ENCODE results near the gene ATP8A2. TPM values are rescaled to one million over a fixed set of nuclear protein-coding genes. Genes with fewer than 3 reads are reported as not detected.

ATP8A2 gene
- total RNA-seq, 2 donors from 2014 or later, result 0.25 to 0.33 TPM

- peaks cover 0 to 3% of the 10 kb centered on the region in 2 donors for H3K36me3 Mint-ChIP-seq
- peak overlapping the region in 1 of 2 donors; percentile 18 for H3K27ac Mint-ChIP-seq
- no peaks in the 10 kb centered on the region for H3K9me3 Mint-ChIP-seq
- DNase-seq (ENCODE audit: low spot score in 2 of 2), result no peak
- ATAC-seq, result no peak
These were observed 465.0 kb downstream of the ATP8A2 start for GRCh38 chr13:25836574-25837336.

- no peak for ATAC-seq
- no peak overlapping the region for H3K27ac Mint-ChIP-seq
- H3K36me3 Mint-ChIP-seq, result peaks cover 0 to 9% of the 10 kb centered on the region in 2 donors
- peaks cover 0 to 3% of the 10 kb centered on the region in 2 donors for H3K9me3 Mint-ChIP-seq
- no peak for DNase-seq (ENCODE audit: low spot score in 2 of 2)
These were observed 467.6 kb downstream of the ATP8A2 start for GRCh38 chr13:25839371-25839770.

- peaks cover 0 to 9% of the 10 kb centered on the region in 2 donors for H3K36me3 Mint-ChIP-seq
These were observed 468.5 kb downstream of the ATP8A2 start for GRCh38 chr13:25840261-25840660.

GRCh38 chr13:25840931-25841330, 469.2 kb downstream of the ATP8A2 start:
- no peak for ATAC-seq
- Mint-ChIP-seq H3K9me3 (peaks cover 0 to 3% of the 10 kb centered on the region in 2 donors), H3K27ac (no peak overlapping the region), H3K36me3 (peaks cover 0 to 9% of the 10 kb centered on the region in 2 donors)
- DNase-seq (ENCODE audit: low spot score in 2 of 2), result no peak

More at GRCh38 chr13:25840261-25840660, 468.5 kb downstream of the ATP8A2 start:
- DNase-seq (ENCODE audit: low spot score in 2 of 2), result no peak
- Mint-ChIP-seq H3K9me3 (peaks cover 0 to 3% of the 10 kb centered on the region in 2 donors), H3K27ac (no peak overlapping the region)
- ATAC-seq, result no peak

GRCh38 chr13:25843692-25844091, 471.9 kb downstream of the ATP8A2 start:
- no peak for ATAC-seq

GRCh38 chr13:25844559-25845434, 473.0 kb downstream of the ATP8A2 start:
- Mint-ChIP-seq H3K9me3 (peaks cover 0 to 3% of the 10 kb centered on the region in 2 donors), H3K27ac (no peak overlapping the region), H3K36me3 (peaks cover 0 to 9% of the 10 kb centered on the region in 2 donors)
- ATAC-seq (no peak), DNase-seq (ENCODE audit: low spot score in 2 of 2) (no peak)

More at GRCh38 chr13:25843692-25844091, 471.9 kb downstream of the ATP8A2 start:
- H3K36me3 Mint-ChIP-seq, result peaks cover 0 to 9% of the 10 kb centered on the region in 2 donors
- peaks cover 0 to 3% of the 10 kb centered on the region in 2 donors for H3K9me3 Mint-ChIP-seq
- DNase-seq (ENCODE audit: low spot score in 2 of 2), result no peak
- H3K27ac Mint-ChIP-seq, result no peak overlapping the region

GRCh38 chr13:25846222-25846984, 474.6 kb downstream of the ATP8A2 start:
- H3K36me3 Mint-ChIP-seq, result peaks cover 0 to 9% of the 10 kb centered on the region in 2 donors
- no peak for ATAC-seq
- DNase-seq (ENCODE audit: low spot score in 2 of 2), result no peak
- H3K9me3 Mint-ChIP-seq, result peaks cover 0 to 3% of the 10 kb centered on the region in 2 donors
- peak overlapping the region in 1 of 2 donors; percentile 6 for H3K27ac Mint-ChIP-seq

GRCh38 chr13:25847145-25847544, 475.4 kb downstream of the ATP8A2 start:
- H3K9me3 Mint-ChIP-seq, result no peaks in the 10 kb centered on the region

GRCh38 chr13:25847635-25848626, 476.2 kb downstream of the ATP8A2 start:
- Mint-ChIP-seq H3K27ac (peak overlapping the region; percentile 25 to 50), H3K36me3 (no peaks in the 10 kb centered on the region), H3K9me3 (no peaks in the 10 kb centered on the region)
- DNase-seq (ENCODE audit: low spot score in 2 of 2), result no peak
- peak; percentile 13 to 40 for ATAC-seq

More at GRCh38 chr13:25847145-25847544, 475.4 kb downstream of the ATP8A2 start:
- peak overlapping the region in 1 of 2 donors; percentile 25 for H3K27ac Mint-ChIP-seq
- peaks cover 0 to 2% of the 10 kb centered on the region in 2 donors for H3K36me3 Mint-ChIP-seq
- DNase-seq (ENCODE audit: low spot score in 2 of 2), result no peak
- ATAC-seq, result peak; percentile 72 to 86

- Mint-ChIP-seq H3K27ac (no peak overlapping the region), H3K36me3 (no peaks in the 10 kb centered on the region), H3K9me3 (no peaks in the 10 kb centered on the region)
- no peak for DNase-seq (ENCODE audit: low spot score in 2 of 2)
- ATAC-seq, result no peak
These were observed 477.3 kb downstream of the ATP8A2 start for GRCh38 chr13:25848812-25849745.

GRCh38 chr13:25857830-25858229, 486.1 kb downstream of the ATP8A2 start:
- no peak for ATAC-seq

GRCh38 chr13:25859528-25859927, 487.8 kb downstream of the ATP8A2 start:
- H3K36me3 Mint-ChIP-seq, result no peaks in the 10 kb centered on the region
- ATAC-seq (no peak), DNase-seq (ENCODE audit: low spot score in 2 of 2) (no peak)
- no peaks in the 10 kb centered on the region for H3K9me3 Mint-ChIP-seq
- no peak overlapping the region for H3K27ac Mint-ChIP-seq

More at GRCh38 chr13:25857830-25858229, 486.1 kb downstream of the ATP8A2 start:
- Mint-ChIP-seq H3K36me3 (no peaks in the 10 kb centered on the region), H3K9me3 (no peaks in the 10 kb centered on the region), H3K27ac (no peak overlapping the region)
- DNase-seq (ENCODE audit: low spot score in 2 of 2), result no peak

GRCh38 chr13:25860265-25860664, 488.5 kb downstream of the ATP8A2 start:
- no peak overlapping the region for H3K27ac Mint-ChIP-seq
- DNase-seq (ENCODE audit: low spot score in 2 of 2), result no peak
- no peaks in the 10 kb centered on the region for H3K9me3 Mint-ChIP-seq
- H3K36me3 Mint-ChIP-seq, result no peaks in the 10 kb centered on the region
- ATAC-seq, result no peak

GRCh38 chr13:25860862-25861261, 489.1 kb downstream of the ATP8A2 start:
- Mint-ChIP-seq H3K27ac (no peak overlapping the region), H3K36me3 (no peaks in the 10 kb centered on the region), H3K9me3 (no peaks in the 10 kb centered on the region)
- DNase-seq (ENCODE audit: low spot score in 2 of 2) (no peak), ATAC-seq (no peak)

Measured in activated naive CD4-positive, alpha-beta T cell treated with anti-CD3 and anti-CD28 coated beads, Interleukin-2, amount 50 U/mL, for 72 hours (primary cell).